DMS114 treated with DMSO at 0.1 percent for 48 hours (cell line): ENCODE measurements around the gene HS3ST4.

Experiments used
- DNase-seq: peaks from one replicate; lab custom pipeline; 2025; ENCODE audit not compliant: unreplicated experiment; lab: John Stamatoyannopoulos, UW

HS3ST4 gene

DNA sequence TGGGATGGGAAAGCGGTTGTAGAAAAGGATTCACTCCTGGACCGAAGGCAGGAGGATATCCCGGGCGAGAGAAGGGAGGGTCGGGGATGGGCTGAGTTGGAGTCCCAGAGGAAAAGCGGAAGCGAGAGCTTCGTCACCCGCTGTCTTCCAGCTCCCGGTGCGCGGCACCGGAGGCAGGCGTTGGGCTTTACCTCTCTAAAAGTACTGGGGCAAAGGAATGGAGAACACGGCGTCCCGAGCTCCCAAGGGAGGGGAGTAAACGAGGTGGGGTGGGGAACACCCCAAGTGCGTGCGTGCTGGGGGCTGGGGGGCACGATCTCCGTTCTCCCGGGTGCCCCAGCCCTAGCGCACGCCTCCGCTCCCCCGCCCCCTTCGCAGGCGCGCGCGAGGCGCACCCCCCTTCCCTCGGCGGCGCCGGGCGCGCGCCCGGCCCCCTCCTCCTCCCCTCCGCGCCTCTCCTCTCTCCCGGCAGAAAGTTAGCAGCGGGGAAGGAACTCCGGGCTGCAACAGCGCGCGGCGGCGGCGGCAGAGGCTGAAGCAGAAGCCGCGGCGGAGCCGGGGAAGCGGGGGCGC, at the start of gene HS3ST4:
HS3ST4 (plus strand) TSS at position 441 of the 573 bp plus-strand sequence.
- DNase-seq: no peak

DNA sequence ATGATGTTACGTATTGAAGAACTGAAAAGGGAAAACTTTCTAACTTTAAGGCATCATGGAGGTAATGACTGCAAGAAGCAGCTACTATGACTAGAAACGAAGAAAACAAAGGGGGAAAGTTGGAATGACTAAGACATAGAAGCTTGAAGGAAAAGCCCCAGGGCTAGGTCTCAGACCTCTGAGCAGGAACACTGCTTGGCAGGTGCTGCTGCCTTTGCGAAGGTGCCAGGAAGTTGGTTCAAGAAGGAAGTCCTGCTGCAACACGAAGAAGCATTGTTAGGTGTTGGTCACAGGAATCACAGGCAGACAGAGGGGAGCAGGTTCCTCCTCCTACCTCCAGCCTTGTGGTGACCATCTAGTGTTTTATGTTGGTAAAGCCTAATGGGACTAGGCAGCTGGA, 48.1 kb upstream of the HS3ST4 start:
- no peak for DNase-seq

DNA sequence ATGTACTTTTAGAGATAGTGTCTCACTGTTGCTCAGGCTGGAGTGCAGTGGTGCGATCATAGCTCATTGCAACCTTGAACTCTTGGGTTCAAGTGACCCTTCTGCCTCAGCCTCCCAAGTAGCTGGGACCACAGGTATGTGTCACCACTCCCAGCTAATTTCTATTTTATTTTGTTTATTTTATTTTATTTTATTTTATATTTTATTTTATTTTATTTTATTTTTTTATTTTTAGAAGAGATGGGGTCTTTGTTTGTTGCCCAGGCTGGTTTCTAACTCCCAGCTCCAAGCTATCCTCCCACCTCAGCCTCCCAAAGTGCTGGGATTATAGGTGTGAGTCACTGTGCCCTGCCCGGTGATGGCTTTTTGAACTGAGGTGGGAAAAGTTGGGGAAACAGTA, 35.1 kb upstream of the HS3ST4 start:
- no peak for DNase-seq

DNA sequence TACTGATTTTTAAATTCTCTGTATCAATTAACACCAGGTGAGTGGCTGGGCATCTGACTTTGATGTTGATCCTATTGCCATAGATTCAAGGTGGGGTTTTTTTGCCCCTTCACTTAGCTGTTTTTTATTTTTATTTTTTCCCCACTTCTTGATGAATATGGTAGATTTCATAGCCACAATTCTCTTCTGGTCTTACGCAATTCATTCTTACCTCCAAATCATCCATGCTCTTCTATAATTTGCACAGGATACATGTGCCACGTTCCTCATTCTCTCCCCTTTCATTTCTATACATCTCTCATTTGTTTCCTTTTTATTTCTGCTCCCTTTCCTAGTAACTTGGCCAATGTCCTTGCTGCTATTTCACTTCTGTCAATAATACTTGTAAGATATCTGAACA, 14.9 kb upstream of the HS3ST4 start:
- no peak for DNase-seq

DNA sequence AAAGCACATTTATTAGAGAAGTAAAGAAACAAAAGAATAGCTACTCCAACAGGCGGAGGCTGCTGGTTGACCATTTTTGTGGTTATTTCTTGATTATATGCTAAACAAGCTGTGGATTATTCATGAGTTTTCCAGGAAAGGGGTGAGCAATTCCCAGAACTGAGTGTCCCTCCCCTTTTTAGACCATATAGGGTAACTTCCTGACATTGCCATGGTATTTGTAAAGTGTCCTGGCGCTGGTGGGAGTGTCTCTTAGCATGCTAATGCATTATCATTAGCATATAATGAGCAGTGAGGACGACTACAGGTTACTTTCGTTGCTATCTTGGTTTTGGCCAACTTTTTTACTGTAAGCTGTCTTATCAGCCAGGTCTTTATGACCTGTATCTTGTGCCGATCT, 12.2 kb upstream of the HS3ST4 start:
- DNase-seq: no peak

DNA sequence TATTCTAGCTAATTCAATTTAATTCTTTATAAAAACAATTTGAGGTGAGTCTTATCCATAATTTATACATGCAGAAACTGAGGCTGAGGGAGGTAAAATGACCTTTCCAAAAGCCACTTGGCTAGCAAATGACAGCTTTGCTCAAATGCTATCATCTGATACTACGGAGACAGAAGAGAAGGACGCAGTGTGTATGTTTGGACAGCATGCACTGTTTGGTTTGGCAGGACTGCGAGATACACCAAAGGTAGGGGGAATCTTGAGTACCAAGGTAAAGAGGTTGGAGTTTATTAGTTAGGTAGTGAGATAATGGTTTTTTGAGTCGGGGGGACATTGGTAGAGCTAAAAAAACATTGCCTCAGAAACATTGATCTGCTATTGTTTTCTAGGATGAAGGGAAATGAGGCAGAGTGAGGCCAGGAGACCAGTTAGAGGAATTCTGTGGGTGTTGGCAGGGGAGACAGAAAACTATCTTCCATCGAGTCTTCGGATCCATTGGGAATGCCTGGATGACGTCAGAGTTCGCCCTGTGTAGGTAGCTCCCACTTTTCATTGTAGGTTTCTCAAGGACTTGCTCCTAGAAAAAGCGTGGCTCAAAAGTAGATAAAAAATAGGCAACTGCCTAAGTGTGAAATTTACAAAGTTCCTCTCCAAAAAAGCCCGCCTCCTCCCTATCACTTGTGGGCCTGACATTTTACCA, 2.5 kb upstream of the HS3ST4 start:
- DNase-seq: no peak

DNA sequence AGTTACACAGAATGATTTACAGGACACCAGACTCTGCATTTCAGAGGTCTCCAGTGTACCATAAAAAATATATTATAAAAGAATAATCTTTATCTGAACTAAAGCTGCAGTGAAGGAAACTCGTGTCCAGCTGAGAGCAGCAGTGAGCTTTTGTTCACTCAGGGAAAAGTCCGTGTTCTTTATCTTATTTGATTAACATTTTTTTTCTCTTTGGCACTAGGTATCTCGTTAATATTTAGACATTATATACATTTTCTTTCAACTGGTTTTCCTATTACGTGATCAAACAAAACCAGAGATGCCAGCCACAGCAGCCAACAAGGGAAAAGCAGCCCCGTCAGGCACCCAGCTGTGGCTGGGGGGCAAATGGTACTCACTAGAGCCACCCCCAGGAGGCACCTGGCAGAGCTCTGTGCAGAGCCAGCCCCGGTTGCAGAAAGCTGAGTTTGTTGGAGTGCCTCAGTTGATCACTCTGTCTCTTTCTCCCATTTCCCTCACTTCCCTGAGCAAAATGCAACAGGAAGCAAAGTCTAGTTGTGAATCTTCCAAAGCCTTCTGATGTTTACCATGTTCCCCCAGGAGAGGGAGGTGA, 1.1 kb upstream of the HS3ST4 start:
- DNase-seq: no peak

DNA sequence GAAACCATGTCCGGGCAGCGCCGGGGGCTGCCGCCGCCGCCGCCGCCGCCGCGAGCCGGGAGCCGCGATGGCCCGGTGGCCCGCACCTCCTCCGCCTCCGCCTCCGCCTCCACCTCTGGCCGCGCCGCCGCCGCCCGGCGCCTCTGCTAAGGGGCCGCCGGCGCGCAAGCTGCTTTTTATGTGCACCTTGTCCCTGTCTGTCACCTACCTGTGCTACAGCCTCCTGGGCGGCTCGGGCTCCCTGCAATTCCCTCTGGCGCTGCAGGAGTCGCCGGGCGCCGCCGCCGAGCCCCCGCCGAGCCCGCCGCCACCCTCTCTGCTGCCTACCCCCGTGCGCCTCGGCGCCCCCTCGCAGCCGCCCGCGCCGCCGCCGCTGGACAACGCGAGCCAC, 587 bp downstream of the HS3ST4 start:
- DNase-seq: no peak

DNA sequence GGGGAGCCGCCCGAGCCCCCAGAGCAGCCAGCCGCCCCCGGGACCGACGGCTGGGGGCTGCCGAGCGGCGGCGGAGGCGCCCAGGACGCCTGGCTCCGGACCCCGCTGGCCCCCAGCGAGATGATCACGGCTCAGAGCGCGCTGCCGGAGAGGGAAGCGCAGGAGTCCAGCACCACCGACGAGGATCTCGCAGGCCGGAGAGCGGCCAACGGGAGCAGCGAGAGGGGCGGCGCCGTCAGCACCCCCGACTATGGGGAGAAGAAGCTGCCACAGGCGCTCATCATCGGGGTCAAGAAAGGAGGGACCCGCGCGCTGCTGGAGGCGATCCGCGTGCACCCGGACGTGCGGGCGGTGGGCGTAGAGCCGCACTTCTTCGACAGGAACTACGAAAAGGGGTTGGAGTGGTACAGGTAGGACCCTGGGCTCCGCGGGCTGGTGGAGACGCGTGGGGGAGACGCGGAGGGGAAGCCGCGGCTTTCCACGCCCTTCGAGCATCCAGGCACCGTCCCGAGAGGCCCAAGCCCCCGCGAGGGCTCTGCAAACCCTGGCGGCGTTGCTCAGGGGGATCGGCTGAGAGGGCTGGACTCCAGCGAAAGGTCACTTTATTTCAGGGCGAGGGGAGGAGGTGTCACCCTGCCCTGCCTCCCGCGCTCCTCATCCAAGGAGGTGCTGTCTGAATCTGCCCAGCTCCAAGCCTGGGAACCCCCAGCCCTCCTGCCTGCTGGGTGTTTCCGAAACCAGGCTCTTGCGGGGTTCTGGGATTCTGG, 1.2 kb downstream of the HS3ST4 start:
- no peak for DNase-seq

DNA sequence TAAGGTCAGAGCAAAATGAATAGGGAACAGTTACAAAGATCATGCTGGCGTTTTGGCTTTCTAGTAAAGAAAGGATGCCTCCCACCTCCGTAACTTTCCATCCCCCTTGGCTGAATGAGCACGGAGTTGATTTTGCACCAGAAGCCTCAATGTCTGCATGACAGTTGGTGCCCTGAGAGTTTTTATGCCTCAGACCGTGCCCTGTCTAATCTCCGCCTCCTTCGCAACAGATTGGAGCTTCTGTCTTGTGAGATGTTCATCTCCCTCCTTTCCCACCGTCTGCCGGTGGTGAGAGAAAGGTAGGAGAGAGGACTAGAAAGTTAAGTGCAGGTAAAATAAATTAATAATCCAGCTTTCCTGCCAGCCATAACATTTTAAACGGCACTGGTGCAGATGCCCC, 1.9 kb downstream of the HS3ST4 start:
- no peak for DNase-seq

DNA sequence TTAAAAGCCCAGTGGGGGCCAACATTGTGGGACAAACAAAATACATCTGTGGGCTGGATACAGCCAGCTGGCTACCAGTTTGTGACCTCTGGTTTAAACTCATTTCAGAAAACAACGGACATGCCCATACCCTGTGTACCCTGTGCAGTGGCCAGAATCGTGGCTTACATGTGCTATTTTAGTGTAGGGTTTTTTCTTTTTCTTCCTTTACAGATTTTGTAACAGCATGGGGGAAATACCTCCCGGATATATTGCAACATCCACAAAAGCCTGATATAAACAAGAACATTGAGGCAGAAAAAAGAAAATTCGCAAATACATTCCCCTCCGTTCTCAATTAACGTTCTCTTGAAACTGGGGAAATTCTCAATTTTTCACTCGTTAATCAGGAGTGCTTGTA, 7.3 kb downstream of the HS3ST4 start:
- DNase-seq: no peak

DNA sequence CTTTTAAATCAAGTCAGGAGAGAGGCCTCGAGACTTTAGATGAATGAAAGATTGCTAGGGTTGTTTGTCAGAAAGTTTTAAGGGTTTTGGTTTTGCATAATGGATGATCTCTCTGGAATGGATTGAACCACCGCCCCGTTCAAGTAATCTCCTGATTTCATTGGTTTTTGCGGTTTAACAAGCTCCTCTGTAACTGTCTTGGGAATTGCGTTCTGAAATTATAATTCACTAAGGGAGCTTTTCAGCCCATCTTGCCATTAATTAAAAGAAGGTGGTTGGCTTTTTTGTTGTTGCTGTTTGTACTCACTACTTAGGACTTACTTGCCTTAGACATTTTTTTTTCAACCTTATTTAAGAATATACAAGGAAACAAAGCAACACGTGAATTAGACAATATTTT, 8.8 kb downstream of the HS3ST4 start:
- no peak for DNase-seq

DNA sequence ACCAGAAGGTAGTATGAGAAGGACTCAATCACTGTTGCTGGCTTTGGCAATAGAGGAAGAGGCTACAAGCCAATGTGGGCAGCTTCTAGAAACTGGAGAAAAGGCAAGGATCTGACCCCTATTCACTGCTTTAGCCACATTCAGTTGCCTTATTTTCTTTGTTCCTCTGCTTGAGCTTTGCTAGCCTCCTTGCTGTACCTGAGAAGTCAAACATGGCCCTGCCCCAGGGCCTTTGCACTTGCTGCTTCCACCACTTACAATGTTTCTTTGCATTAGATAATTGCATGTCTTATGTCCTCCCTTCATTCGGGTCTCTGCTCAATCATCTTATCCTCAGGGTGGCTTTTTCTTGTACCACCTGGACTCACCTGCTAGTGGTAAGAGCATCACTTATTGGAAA, 15.8 kb downstream of the HS3ST4 start:
- no peak for DNase-seq

DNA sequence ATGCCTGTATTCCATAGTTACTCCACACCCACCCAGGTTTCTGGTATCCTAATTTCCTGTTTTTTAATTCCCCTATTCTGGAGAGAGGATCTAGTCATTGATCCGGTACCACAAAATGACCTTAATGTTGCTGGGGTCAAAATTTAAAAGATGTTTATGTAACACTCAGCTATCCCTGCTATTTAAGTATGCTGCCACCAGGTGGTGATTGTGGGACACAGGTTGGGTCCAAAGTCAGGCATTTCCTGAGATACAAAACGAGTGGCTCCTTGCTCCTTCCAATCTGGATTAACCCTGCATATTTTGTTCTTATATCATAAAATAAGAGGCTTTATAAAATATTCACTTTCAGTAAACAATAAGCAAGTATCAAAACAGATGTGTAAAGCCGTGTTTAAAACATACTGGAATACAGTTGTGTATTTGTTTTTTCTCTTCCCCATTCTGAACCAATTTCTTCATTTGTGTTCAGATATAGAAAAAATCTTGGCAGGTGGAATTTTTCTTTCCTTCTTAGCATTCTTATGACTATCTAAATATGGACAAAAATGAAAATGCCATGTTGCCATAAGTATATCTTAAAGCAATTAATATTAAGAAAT, 16.3 kb downstream of the HS3ST4 start:
- DNase-seq: no peak

DNA sequence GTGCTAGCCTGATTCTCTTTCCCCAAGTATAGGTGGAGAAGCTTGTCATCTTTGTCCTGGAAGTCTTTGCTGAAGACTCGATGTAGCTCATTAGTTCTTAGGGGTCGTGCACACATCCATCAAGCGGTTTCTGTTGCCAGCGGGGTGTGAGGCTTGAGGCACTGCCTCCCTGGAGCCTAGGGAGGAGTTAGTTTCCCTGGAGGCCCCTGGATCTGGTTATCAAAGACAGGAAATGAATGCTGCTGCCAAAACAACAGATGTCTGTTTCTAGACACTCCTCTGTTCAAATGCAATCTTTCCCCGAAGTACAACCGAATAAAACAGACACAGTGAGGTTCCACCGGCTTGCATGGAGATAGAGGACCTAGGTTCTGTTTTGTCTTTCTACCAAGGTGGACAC, 17.5 kb downstream of the HS3ST4 start:
- no peak for DNase-seq

DNA sequence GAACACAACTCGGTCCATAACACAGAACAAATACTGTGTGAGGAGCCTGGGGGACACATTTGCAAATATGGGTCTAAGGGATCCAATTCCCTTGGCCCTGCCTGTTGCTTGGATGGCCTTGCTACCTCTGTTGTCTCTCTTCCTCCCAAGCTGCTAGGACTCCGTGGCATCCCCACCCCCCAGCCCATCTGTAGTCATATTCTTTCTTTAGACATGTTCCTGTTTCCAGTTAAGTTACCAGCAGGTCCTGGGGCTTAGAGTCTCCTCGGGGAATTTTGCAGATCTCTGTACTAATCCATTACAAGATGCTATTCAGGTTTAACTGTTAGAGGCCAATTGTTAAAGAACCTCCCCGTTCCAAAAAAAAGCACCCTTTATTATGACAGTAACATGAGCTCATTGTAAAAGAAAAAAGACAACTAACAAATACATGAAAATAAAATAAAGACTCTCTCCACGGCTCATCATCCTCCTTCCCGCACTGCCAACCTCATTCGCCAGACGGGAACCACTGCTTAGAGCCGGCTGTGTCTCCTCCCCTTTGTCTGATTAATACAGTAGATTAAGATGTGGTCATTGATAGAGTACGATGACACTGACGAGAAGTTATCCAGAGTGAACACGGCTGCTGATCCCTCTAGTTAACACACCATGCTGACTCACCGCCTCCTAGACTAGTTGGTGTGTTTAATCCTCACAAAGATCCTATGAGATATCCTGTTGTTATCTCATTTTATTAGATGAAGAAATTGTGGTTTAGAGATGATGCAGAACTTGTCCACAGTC, 22.2 kb downstream of the HS3ST4 start:
- no peak for DNase-seq

DNA sequence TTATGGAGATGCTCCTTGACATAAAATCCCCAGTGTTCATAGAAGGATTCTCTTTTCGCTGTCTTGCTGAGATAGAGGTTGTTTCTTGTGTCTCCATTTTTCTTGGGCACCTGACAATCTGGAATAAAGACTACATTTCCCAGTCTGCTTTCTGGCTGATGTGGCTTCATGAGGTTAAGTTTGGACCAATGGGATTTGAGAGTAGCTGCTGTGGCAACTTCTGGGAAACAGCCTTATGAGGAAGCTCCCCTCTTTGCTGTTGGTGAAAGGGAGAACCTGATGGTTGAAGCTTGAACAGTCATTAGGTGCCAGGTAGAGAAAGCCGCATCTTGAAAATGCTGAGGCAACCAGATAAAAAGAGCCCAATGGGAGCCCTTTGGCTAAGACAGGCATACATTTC, 24.4 kb downstream of the HS3ST4 start:
- DNase-seq: no peak

DNA sequence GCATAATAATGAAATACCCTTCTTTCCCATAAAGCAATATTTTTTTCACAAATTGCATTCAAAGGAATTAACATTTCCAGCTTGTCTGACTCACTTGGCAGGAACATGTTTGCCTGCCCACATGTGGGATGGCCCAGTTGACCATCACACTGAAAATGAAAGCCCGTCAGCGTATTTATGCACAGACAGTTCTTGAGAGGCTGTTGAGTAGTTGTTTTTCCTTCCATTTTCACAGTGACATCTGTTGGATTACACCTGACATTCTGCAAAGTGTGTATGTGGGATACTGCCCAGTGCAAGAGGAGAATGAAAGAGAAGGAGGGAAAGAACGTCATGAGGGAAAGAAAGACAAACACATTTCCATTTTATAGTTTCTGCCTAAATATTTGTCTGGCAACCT, 29.7 kb downstream of the HS3ST4 start:
- DNase-seq: no peak

DNA sequence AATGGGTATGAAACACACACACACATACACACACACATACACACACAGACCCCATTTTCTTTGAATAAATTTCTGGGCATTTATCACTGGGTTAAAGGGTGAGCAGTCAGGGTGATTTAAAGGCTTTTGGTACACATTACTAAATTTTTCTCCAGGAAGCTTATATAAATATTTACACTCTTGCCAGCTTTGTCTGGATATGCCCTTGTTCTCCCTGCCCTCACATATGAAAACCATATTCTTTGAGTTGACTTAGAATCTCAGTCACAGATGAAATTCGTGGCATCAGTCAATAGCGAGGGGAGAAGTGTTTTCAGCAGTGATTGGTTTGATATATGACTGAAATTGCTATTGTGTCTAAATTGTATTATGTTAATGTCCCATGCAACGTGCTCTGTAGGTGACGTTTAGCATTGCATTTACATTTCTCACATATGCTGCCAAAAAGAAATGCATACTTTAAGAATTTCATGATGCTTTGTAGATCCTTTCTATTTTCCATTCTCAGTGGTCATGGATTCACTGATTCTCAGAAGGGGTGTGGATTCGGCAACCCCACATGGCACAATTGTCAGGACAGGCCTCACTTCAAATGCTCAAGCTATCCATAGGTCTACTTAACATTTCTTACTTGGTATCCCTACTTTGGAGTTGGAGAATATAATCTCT, 34.8 kb downstream of the HS3ST4 start:
- DNase-seq: no peak

DNA sequence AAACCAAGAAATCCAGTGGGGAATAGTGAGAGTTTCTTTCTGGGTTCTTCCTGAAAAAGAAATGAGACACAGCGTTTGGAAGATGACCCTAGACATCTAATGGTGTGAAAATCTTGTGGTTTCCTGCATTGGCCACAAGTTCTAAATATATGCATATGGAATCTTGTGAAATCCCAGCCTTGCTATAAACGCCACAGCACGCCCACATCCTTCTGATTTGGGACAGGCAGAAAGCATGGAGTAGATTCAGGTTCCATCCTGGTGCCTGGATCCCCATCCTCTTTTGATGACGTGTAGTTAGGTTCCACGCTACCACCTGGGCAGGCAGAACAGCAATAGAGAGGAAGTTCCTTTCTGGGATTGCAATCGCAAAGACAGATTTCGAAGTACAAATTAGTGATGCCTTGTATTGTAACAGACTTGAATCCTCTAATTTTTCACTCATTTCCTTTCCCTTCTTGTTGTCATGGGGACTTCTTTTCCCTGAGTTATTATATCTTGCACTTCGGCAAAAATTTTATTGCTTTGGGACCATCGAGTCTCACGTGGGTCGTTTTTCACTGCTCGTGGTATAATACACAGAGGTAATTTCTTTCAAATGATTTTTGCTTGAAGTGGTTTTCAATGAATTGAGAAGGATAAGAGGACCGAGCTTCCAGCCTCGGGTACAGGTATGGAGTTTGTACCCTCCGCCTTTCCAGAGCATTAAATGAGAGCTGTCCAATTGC, 37.6 kb downstream of the HS3ST4 start:
- no peak for DNase-seq
